HG02763 (cell line): ENCODE measurements around the gene U2AF2.

Experiments used
- ATAC-seq: cut with Tn5 transposase; IDR thresholded peaks from one replicate; pipeline ENCODE4 v1.9.1; 2021; ENCODE audit warnings: mild to moderate bottlenecking, moderate library complexity; ENCODE audit not compliant: unreplicated experiment

U2AF2 gene

DNA sequence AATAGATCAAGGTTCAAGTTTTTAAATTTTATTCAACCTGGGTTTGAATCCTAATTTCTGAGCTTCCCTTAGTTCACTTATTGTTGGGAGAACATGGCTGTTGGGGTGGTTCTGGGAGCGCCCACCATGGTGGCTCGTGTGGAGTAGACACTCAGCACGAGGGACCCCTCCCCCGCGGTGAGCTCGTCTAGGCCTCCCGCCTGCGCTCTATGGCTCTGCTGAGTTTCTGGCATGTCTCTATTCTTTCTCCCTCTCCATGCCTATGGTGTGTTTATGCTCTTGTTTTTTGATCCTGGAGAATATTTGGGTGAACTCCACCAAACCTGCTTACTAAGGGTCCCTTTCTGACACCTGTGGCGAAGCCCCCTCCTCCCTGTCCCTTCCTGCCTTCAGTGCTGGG is 18.6 kb downstream of the U2AF2 start:
- no peak for ATAC-seq

DNA sequence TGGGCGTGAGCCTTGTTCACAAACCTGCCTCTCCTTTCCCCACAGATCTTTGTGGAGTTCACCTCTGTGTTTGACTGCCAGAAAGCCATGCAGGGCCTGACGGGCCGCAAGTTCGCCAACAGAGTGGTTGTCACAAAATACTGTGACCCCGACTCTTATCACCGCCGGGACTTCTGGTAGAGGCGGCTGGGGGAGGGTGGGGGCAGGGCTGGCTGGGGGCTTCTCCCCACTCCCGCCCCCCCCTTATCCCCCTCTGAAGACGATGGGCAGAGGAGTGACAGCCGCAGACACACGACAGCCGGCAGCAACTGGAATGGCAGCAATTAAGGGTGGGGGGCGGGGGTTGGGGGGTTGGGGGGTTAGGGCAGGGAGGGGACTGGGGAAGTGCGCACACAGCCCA is 19.1 kb downstream of the U2AF2 start:
- no peak for ATAC-seq

DNA sequence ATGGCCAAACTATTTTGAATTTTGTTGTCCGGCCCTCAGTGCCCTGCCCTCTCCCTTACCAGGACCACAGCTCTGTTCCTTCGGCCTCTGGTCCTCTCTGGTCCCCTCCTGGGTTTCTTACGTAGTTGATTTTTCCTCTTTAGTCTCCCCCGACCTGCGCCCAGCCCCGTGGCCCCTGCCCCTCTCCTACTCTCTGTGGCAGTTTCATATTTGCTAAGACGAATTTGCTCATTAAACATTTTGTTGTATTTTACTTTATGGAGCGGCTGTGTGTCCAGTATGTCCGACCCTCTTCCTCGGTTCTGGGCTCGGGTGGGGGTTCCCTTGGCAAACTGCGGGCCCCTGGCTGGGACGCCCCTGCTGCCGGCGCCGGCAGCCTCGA is 19.6 kb downstream of the U2AF2 start:
- ATAC-seq: no peak

DNA sequence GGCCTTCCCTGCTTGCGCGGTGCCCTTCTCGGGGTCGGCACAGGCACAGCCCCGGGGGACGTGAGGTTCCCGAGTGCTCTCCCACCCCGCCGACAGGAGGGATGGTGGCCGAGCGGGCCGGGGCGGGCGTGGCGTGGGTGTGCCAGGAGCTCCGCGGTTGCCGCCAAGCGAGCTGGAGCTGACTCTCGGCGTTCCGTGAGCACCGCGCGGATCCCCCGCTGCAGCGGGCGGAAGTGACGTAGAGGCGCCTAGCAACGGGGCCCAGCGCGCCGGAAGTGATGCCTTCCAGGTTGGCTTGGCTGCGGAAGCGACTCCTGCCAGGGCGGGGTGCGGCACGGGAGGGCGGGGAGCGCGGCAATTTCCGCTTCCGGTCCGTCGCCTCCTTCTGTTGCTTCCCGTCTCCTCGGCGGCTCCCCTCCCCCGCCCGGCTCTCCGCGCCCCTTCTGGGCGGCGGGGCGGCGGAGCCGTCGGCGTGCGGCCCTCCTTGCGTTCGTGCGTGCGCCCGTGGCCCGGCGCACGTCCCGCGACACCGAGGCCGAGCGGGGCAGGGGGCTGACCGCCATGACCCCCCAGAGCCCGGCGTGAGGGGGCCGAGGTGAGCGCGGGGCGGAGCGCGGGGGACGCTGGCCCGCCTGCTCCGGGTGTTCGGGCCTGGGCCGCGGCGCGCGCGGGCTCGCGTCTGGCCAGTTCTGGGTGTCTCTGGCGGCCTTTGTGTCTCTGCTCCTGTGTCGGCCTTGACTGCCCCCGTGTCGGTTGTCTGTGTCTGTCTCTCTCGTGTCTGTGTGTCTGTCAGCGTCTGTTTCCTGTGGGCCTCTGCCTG is 20.2 kb downstream of the U2AF2 start, which contains the start of gene EPN1:
Gene EPN1 (plus strand): TSS at position 386 of the 820 bp plus-strand sequence. CDS start 3,402 bp downstream, outside the sequence.
- peak; percentile 75 for ATAC-seq

DNA sequence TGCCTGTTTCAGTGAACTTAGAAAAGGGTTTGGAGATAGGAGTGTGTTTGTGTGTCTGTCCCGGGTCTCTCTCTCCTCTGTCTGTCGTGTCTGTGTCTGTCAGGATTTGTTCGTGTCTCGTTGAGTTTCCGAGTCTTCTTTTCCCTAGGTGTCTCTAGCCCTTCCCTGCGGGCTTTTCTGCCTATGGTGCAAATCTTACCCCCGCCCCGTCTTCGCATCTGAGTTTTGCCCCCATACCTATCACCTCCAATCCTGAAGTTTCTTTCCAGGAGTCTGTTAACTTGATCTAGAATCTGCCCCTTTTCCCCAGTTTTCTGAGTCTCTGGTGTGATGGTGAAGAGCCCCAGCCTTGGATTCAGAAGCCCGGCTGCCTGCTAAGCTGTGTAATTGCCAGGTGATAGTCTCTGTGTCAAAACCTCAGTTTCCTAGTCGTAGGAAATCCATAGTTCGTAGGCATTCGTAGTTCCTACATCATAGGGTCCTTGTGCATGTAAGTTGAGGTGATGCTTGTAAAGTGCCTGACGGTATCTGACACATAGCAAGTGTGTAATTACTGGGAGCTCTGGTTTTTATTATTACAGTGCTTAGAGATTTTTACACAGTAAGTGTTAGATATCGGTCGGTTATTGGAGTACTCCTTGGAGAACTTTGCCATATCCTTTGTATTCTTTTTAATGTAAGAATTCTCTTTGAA is 21.0 kb downstream of the U2AF2 start:
- ATAC-seq: no peak

DNA sequence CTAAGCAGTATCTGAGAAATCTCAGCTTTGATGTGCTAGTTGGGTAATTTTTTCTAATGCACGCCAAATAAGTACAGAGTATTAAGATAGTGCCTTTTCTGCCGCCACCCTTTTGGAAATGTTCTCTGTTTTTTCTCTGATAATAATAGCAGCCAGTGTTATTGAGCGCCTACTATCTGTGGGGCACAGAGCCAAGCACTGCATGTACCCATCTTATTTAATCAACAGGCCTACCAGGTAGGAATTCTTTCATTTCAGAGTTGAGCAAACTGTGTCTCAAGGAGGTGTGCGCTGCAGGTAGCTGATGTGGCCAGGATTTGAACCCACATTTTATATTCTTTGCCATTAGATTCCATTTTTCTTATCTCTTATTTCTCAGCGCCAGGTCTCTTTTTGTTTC is 21.5 kb downstream of the U2AF2 start:
- no peak for ATAC-seq

DNA sequence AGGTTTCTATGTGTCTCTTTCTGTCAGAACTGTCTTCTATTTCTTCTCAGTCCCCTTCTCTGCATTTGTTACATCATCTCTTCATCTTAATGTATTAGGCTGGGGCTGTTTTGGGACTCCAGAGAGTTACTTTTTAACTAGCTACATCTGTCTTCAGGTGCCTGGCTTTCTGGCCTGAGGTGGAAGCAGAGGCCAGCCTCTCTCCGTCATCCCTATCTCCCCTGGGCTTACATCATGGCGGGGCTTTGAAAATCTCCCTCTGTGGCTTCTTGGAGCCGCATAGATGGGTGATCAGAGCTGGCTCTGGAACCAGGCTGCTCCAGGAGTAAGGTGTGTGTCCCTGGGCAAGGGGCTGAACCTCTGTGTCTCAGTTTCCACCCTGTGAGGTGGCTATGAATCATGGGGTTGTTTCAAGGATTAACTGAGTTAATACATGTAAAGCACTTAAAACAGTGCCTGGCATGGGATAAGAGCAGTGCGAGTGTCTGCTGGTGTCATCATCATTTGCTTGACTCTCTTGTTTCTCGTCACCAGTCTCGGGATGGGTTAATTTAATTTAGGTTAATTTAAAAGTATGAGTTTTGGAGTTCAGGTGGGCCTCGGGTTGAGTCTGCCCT is 22.2 kb downstream of the U2AF2 start:
- ATAC-seq: no peak

DNA sequence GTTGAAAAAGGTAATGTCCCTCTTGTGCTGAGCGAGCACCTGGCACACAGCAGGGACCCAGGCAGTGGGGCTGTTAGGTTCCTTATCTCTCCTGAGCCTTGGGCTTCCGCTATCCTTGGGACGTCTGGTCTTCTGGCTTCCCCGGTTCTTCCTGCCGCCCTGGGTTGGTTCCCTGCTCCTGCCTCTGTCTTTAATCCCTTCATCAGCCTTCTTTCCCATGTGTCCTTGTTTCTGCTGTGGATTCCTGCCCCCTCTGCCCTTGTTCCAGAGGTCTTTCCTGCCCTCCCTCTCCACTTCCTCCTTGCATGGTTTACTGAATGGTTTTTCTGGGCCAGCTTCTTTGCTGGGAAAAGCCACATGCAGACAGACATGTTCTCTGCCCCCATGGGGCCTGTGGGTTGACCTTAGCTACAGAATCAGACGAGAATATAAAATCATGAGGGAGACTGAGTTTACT is 22.8 kb downstream of the U2AF2 start:
- no peak for ATAC-seq

DNA sequence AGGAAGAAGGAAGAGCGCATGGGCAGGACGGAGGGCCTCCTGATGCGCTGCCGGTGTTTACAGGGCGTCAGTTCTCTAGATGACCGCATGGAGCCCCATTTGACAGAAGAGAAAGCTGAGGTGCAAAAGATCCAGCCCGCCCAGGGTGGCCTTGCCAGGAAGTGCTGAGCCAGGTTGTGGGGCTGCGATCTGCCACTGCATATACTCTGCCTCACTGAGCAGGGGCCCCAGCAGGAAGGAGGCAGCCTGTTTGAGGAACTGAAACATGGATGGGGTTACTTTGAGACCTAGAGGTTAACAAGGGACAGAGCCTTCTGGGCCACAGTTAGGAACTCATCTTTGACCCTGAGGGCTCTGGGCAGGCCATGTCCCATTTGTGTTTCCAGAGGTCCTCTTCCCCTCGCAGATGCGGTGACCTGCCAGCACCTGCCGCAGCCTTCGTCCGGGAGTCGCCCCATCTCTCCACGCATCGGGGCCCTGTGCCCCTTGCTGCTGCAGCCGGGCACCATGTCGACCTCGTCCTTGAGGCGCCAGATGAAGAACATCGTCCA is 23.4 kb downstream of the U2AF2 start:
- peak; percentile 50 for ATAC-seq

DNA sequence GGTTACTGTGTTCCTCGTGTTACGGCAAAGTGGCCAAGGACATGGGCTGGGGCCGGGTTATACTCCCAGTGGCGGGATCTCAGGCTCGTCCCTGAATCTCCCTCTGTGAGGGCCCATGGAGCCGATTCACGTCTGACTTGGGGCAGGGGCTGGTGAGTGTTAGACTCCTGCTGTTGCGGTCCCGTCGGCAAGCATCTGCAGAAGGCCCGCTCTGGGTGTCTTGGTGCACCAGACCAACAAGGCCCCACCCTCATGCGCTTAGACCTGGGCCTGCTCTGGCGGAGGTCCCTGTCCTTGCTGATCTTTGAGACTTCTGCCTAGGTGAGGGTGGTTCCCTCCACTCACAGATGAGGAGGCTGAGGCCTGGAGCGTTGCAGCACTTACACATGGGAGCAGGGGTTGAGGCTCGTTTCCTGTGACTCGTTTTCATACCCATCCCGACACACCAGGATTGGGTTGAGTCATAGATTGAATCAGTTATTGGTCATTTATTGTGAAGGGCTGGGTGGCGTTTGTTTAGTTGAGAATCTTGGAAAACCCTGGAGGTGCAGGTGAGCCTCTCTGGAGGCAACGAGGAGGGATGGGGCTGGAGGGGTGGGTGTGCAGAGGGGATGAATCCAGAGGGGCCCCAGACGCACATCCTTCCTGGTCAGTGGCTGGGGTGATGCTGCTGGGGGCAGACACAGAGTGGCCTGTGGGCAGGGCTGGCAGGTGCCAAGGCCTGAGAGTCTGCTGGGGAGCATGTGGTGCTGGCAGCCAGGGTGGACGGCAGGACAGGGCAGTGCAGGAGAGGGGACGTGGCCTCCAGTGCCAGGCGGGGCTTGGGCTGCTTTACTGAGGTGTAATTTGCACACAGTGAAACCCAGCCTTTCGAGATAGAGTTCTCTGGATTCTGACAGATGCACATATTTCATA is 24.8 kb downstream of the U2AF2 start:
- ATAC-seq: no peak

DNA sequence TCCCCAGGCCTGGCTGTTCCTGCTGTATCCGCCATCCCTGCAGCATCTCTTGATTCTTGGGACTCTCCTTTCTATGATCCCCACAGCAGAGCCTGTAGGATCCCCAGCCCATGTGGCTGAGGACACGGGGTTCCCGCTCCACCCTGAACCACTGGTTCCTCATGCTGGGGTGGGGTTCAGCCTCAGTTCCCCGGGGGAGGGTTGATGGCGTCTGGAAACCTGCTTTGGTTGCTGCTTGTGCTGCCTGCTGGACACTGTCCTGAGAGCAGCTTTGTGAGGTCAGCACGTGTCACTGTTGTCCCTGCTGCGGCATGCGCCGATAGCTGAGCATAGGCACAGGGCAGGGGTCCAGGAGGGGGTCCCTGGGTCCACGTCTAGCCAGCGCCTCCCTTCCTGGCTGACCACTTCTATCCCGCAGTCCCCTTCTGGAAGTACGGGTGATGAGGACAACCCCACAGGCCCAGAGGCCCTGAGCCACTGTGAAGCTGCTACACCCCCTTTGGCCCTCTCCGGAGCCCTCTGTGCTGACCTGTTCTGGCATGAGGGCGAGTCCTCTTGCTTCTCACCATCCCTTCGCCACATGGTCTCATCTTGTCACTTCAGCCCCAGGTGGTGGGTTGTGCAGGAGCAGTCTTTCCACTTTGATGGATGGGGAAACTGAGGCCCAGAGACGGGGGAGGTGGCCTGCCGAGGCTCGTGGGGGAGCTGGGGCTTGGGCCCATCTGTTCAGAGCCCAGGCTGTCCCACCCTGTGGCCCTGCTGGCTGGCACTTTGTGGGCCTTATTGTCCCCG is 25.7 kb downstream of the U2AF2 start:
- ATAC-seq: no peak

DNA sequence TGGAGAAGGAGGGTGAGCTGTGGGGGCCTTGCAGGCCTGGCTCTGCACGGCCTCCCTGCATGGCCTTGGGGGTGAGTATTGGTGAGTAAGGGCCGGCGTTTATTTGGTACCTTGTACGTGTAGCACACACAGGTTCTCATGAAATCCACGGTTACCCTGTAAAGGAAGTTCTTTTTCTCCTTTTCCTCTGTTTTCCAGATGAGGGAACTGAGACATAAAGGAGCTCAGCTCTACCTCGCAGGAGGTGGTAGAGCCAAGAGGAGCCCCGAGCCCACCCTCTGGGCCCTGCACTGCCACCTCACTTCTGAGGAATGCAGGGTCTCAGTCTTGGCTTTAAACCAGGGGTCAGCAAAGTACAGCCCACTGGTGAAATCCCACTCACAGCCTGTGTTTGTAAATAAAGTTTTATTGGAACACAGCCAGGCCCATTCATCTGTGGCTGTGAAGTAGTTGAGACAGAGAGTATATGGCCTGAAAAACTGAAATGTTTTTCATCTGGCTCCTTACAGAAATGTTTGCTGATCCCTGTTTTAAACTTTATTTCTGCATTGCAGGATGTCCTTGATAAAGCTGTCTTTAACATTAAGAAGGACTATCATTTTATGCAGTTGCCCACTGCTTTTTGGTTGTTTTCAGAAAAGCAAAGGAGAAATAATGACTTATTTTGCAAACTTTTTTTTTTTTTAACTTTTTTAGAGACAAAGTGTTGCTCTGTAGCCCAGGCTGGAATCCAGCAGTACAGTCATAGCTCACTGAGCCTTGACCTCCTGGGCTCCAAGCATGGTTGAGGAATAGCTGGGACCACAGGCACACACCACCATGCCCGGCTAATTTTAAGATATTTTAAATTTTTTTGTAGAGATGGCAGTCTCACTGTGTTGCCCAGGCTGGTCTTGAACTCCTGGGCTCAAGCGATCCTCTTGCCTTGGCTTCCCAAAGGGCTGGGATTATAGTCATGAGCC is 26.6 kb downstream of the U2AF2 start:
- no peak for ATAC-seq

DNA sequence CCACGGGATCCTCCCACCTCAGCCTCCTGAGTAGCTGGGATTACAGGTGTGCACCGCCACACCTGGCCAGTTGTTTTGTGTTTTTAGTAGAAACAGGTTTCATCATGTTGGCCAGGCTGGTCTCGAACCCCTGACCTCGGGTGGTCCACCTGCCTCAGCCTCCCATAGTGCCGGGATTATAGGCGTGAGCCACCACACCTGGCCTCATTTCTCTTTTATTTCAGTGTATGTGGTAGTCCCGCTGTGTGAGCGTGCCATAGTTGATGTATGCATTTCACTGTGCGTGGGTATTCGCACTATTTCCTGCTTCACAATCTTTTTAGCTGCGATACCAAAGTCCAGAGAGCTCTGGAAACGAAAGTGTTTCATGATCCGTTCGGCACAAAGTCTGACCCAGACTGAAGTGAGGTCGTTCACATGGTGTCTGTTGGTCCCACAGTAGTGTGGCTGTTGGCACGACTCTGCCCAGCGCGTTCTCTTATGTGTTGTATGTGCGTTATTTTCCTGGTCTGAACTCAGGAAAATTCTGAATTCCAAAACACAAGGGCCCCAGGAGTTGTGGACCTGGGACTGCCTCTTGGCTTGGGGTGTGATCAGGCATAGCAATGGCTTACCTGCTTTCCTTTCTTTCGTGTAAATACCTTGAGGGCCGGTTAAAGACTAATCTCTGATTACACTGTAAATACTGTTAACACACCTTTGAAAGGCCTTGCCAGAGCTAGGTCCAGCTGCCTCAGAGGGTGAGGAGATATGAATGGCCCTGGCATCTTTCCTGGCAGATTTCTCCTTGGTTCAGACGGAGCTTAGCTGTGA is 28.8 kb downstream of the U2AF2 start:
- no peak for ATAC-seq

DNA sequence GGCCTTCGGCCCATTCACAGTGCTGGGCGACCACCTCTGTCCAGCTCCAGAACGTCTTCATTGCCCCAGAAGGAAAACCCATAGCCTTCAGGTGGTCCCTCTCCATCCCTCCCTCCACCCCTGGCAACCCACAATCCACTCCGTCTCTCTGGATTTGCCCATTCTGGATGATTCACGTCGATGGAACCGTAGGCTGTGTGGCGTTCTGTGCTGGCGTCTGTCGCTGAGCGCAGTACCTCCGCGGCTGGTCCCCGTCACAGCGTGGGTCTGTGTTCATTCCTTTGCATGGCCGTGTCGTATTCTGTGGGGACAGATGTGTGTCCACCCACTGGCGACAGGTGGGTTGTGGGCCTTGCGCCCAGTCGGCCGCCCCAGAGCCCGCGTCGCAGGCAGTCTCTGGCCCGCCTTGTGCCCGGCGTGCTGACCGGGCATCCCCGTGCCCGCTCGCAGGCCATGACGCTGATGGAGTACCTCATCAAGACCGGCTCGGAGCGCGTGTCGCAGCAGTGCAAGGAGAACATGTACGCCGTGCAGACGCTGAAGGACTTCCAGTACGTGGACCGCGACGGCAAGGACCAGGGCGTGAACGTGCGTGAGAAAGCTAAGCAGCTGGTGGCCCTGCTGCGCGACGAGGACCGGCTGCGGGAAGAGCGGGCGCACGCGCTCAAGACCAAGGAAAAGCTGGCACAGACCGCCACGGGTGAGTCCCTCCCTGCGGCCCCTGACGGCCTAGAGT is 30.3 kb downstream of the U2AF2 start:
- no peak for ATAC-seq

DNA sequence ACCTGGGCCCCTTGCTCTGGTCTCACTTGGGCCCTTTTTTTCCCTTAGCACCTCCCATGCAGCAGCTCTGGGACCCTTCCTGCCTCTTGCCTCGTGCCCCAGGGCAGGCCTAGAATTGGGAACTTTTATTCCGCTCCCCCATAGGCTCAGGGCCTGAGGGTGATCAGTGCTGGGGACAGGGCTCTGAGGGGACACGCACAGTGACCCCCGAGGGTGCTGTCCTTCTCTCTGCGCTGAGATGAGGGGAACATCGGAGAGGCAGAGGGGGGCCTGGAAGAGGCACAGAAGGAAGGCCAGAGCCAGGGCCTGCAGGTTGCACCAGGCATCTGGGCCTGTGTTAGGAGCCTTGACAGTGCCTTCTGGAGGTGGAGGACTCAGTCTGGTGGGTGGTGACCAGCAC is 30.9 kb downstream of the U2AF2 start:
- ATAC-seq: no peak

DNA sequence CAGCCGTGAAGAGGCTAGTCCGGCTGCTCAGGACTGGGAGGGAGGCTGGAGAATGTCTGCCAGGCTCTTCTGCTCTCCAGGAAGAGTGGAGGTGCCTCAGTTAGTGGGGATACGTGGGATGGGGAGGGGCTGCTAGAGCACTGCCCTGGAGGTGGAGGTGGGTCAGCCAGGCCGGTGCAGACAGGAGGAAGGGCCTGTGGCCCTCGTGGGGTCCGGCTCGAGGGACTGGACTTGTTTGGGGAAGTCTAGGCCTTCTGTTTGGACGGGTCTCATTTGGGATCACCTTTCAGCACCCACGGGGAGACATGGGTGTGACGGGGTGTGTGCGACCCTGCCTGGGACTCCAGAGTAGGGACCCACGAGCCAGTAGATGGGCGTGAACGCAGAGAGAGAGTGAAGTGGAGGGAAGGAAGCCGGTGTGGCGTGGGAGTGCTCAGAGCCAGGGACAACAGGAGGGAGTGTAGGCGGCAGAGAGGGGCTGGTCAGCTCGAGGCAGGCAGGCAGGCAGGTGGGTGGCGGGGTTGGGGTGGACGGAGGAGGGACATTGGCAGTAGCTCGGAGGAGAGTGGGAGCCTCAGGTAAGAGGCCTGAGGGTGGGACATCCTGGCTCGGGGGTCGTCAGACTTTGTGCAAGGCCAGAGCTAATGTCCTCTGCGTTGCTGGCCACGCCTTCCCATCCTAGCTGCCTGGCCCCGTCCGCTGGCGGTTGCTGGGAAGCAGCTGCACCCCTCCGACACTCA is 31.6 kb downstream of the U2AF2 start:
- ATAC-seq: no peak
